Nephron (organoid): ENCODE results near the gene IQCH.
"Not testable (repeated sequence)": the region's sequence is repeated elsewhere in the genome, so short reads cannot be mapped to it uniquely, and the experiment has no call there.

Source experiments
- H3K27ac Mint-ChIP-seq, 3 experiments: 2 replicates each; pipeline ENCODE4 v1.8.0; 2020; ENCODE audit warnings: mixed read lengths in 3 of 3, mild to moderate bottlenecking in 2 of 3, moderate library complexity in 1 of 3
- H3K27me3 Mint-ChIP-seq: 2 replicates; pipeline ENCODE4 v1.8.0; 2021; ENCODE audit warnings: low read depth, mild to moderate bottlenecking, moderate library complexity, mixed read lengths
- H3K36me3 Mint-ChIP-seq: 2 replicates; pipeline ENCODE4 v1.8.0; 2020; ENCODE audit warnings: low read depth, mixed read lengths
- H3K4me1 Mint-ChIP-seq: 2 replicates; pipeline ENCODE4 v1.8.0; 2020; ENCODE audit warnings: mixed read lengths
- H3K4me3 Mint-ChIP-seq, 3 experiments: 2 replicates each; pipeline ENCODE4 v1.8.0; 2020; ENCODE audit warnings: mild to moderate bottlenecking in 3 of 3, mixed read lengths in 3 of 3, moderate library complexity in 2 of 3
- H3K9me3 Mint-ChIP-seq: 2 replicates; pipeline ENCODE4 v1.8.0; 2020; ENCODE audit warnings: mixed read lengths
- TF ChIP-seq, protein P1 (sequence below), 3 experiments: fragments of 200-600 bp; sonication (generic); IDR thresholded peaks; one replicate each; pipeline ENCODE4 v1.5.0; 2021; ENCODE audit warnings: antibody characterized with exemption in 3 of 3; ENCODE audit not compliant: unreplicated experiment in 3 of 3

Gene IQCH

GRCh38 chr15:67241132-67241855 lies 13.3 kb upstream of the IQCH start:
- no peak overlapping the region for H3K4me3 Mint-ChIP-seq
- H3K27me3 Mint-ChIP-seq, result no peaks in the 10 kb centered on the region
- H3K27ac Mint-ChIP-seq, result no peak overlapping the region
- H3K4me1 Mint-ChIP-seq, result peaks cover 22% of the 10 kb centered on the region
- TF ChIP-seq, protein P1, sequence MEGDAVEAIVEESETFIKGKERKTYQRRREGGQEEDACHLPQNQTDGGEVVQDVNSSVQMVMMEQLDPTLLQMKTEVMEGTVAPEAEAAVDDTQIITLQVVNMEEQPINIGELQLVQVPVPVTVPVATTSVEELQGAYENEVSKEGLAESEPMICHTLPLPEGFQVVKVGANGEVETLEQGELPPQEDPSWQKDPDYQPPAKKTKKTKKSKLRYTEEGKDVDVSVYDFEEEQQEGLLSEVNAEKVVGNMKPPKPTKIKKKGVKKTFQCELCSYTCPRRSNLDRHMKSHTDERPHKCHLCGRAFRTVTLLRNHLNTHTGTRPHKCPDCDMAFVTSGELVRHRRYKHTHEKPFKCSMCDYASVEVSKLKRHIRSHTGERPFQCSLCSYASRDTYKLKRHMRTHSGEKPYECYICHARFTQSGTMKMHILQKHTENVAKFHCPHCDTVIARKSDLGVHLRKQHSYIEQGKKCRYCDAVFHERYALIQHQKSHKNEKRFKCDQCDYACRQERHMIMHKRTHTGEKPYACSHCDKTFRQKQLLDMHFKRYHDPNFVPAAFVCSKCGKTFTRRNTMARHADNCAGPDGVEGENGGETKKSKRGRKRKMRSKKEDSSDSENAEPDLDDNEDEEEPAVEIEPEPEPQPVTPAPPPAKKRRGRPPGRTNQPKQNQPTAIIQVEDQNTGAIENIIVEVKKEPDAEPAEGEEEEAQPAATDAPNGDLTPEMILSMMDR (IDR thresholded peaks at IDR 0.05; ENCODE audit: unreplicated experiment in 3 of 3), result no peak
- no peaks in the 10 kb centered on the region for H3K9me3 Mint-ChIP-seq
- peaks cover 21% of the 10 kb centered on the region for H3K36me3 Mint-ChIP-seq

DNA sequence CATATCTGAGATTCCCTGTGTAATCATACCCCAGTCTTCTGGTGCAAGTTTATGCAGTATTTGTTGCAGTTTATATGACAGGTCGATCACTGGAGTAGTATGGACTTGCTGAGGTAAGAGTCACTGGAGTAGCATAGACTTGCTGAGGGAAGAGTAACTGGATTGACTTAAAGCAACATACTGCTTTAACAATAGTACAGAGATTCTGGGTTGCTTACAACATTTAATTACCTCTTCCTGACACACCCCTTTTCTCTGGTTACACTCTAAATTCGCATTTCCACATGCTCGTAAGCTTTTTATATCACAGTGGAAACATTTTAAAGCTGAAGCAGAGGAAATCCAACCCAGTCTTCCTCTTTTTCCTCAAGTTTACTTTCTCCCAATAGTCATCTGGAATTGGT lies 11.9 kb upstream of the IQCH start:
- Mint-ChIP-seq H3K4me1 (peaks cover 22% of the 10 kb centered on the region), H3K9me3 (peaks cover 2% of the 10 kb centered on the region), H3K27me3 (no peaks in the 10 kb centered on the region), H3K36me3 (peaks cover 25% of the 10 kb centered on the region), H3K4me3 (no peak overlapping the region), H3K27ac (no peak overlapping the region)
- TF ChIP-seq, protein P1 (IDR thresholded peaks at IDR 0.05; ENCODE audit: unreplicated experiment in 3 of 3), result no peak

- Mint-ChIP-seq H3K4me3 (no peak overlapping the region), H3K27me3 (no peaks in the 10 kb centered on the region), H3K36me3 (peaks cover 31% of the 10 kb centered on the region), H3K9me3 (peaks cover 2% of the 10 kb centered on the region), H3K4me1 (peaks cover 22% of the 10 kb centered on the region), H3K27ac (no peak overlapping the region)
- TF ChIP-seq, protein P1 (IDR thresholded peaks at IDR 0.05; ENCODE audit: unreplicated experiment in 3 of 3), result no peak
Measured at GRCh38 chr15:67244971-67245478, 9.6 kb upstream of the IQCH start.

GRCh38 chr15:67246606-67247005 lies 8.0 kb upstream of the IQCH start:
- H3K27ac Mint-ChIP-seq, H3K9me3 Mint-ChIP-seq, H3K27me3 Mint-ChIP-seq, H3K4me3 Mint-ChIP-seq, H3K4me1 Mint-ChIP-seq: not testable (repeated sequence)
- H3K36me3 Mint-ChIP-seq, result peaks cover 31% of the 10 kb centered on the region

GRCh38 chr15:67248011-67248505 lies 6.5 kb upstream of the IQCH start:
- TF ChIP-seq, protein P1 (IDR thresholded peaks at IDR 0.05; ENCODE audit: unreplicated experiment in 3 of 3), result no peak
- Mint-ChIP-seq H3K9me3 (peaks cover 2% of the 10 kb centered on the region), H3K4me3 (no peak overlapping the region), H3K27ac (no peak overlapping the region), H3K4me1 (peaks cover 9% of the 10 kb centered on the region), H3K27me3 (no peaks in the 10 kb centered on the region), H3K36me3 (peaks cover 31% of the 10 kb centered on the region)

GRCh38 chr15:67249830-67250229 lies 4.8 kb upstream of the IQCH start:
- H3K4me3 Mint-ChIP-seq, result no peak overlapping the region
- peaks cover 14% of the 10 kb centered on the region for H3K4me1 Mint-ChIP-seq
- H3K9me3 Mint-ChIP-seq, result peaks cover 2% of the 10 kb centered on the region
- peaks cover 23% of the 10 kb centered on the region for H3K36me3 Mint-ChIP-seq
- H3K27me3 Mint-ChIP-seq, result peaks cover 3% of the 10 kb centered on the region
- TF ChIP-seq, protein P1 (IDR thresholded peaks at IDR 0.05; ENCODE audit: unreplicated experiment in 3 of 3), result no peak
- H3K27ac Mint-ChIP-seq, result no peak overlapping the region
